PC-9 (cell line): Measurements from ENCODE around the gene FKBP1A. TPM values are rescaled to one million over a fixed set of nuclear protein-coding genes. Genes with fewer than 3 reads are reported as not detected.

Source experiments
- BruUV-seq: library from RNA; stranded (reverse); fragments of 400-500 nt; replicated peaks from 2 replicates; lab custom pipeline; 2021; lab: Mats Ljungman, UMichigan
- CTCF ChIA-PET: fragments of 300-600 bp; sonication (Branson Sonifier 250); formaldehyde crosslinking; loops from one replicate; lab custom pipeline; 2022; ENCODE audit warnings: antibody characterized with exemption; lab: Charles Lee
- POLR2A ChIA-PET: fragments of 300-600 bp; sonication (Branson Sonifier 250); formaldehyde crosslinking; loops from one replicate; lab custom pipeline; 2022; ENCODE audit warnings: antibody characterized with exemption; ENCODE audit not compliant: unreplicated experiment; lab: Charles Lee
- DNase-seq, 2 experiments: peaks; one replicate each; pipeline versions ENCODE4 v3.0.0 to v3.0.0-alpha.2; 2015 to 2022; ENCODE audit warnings: mixed read lengths in 1 of 2
- H2AFZ ChIP-seq: fragments of 200-600 bp; sonication (generic); 2 replicates; pipeline ENCODE4 v1.8.1; 2017; ENCODE audit warnings: antibody characterized with exemption
- H3F3A ChIP-seq: fragments of 200-600 bp; sonication (generic); 2 replicates; pipeline ENCODE4 v1.8.1; 2017; ENCODE audit warnings: antibody characterized with exemption, mild to moderate bottlenecking, low read depth; ENCODE audit not compliant: insufficient read depth
- H3K27ac ChIP-seq: fragments of 200-600 bp; sonication (generic); 2 replicates; pipeline ENCODE4 v1.6.1; 2016; ENCODE audit warnings: mixed run types
- H3K27me3 ChIP-seq: fragments of 200-600 bp; sonication (generic); 2 replicates; pipeline ENCODE4 v1.6.1; 2016; ENCODE audit warnings: low read depth, mixed run types; ENCODE audit not compliant: insufficient read depth
- H3K36me3 ChIP-seq: fragments of 200-600 bp; sonication (generic); 2 replicates; pipeline ENCODE4 v1.6.1; 2016; ENCODE audit warnings: low read depth, mixed run types
- H3K4me1 ChIP-seq: fragments of 200-600 bp; sonication (generic); replicated peaks from 2 replicates; pipeline ENCODE4 v1.6.1; 2016; ENCODE audit warnings: mixed run types; ENCODE audit not compliant: insufficient read depth
- H3K4me2 ChIP-seq: fragments of 200-600 bp; sonication (generic); 2 replicates; pipeline ENCODE4 v1.6.1; 2017; ENCODE audit warnings: mixed run types
- H3K4me3 ChIP-seq: fragments of 200-600 bp; sonication (generic); 2 replicates; pipeline ENCODE4 v1.6.1; 2016; ENCODE audit warnings: mixed run types
- H3K79me2 ChIP-seq: fragments of 200-600 bp; sonication (generic); 2 replicates; pipeline ENCODE4 v1.6.1; 2017; ENCODE audit warnings: low read depth, mixed run types
- H3K9me2 ChIP-seq: fragments of 200-600 bp; sonication (generic); 2 replicates; pipeline ENCODE4 v1.8.1; 2017; ENCODE audit warnings: mild to moderate bottlenecking; ENCODE audit not compliant: insufficient read depth
- H3K9me3 ChIP-seq: fragments of 200-600 bp; sonication (generic); 2 replicates; pipeline ENCODE4 v1.8.1; 2016; ENCODE audit warnings: low read depth; ENCODE audit not compliant: insufficient read depth
- H4K20me1 ChIP-seq: fragments of 200-600 bp; sonication (generic); 2 replicates; pipeline ENCODE4 v1.8.1; 2017; ENCODE audit not compliant: insufficient read depth
- EZH2 ChIP-seq: fragments of 200-600 bp; sonication (generic); IDR thresholded peaks from 2 replicates; pipeline ENCODE4 v1.8.0; 2017; ENCODE audit warnings: antibody characterized with exemption, low read depth
- intact Hi-C: fragments of 100-400 bp; cut with micrococcal nuclease; formaldehyde crosslinking; loops from one replicate; pipeline ENCODE4 v1.10.0; 2022; ENCODE audit not compliant: unreplicated experiment
- total RNA-seq: library from RNA; stranded (reverse); gene quantifications from 2 replicates; pipeline ENCODE4 v1.2.3, GENCODE V29; 2021
- TF ChIP-seq, protein P1 (sequence below): fragments of 200-600 bp; sonication (generic); conservative IDR thresholded peaks from 2 replicates; pipeline ENCODE4 v1.6.1; 2017; ENCODE audit warnings: mixed run types, antibody characterized with exemption, mild to moderate bottlenecking, moderate library complexity

FKBP1A gene
- total RNA-seq, 1 experiment from 2014 or later: 320 TPM

DNA sequence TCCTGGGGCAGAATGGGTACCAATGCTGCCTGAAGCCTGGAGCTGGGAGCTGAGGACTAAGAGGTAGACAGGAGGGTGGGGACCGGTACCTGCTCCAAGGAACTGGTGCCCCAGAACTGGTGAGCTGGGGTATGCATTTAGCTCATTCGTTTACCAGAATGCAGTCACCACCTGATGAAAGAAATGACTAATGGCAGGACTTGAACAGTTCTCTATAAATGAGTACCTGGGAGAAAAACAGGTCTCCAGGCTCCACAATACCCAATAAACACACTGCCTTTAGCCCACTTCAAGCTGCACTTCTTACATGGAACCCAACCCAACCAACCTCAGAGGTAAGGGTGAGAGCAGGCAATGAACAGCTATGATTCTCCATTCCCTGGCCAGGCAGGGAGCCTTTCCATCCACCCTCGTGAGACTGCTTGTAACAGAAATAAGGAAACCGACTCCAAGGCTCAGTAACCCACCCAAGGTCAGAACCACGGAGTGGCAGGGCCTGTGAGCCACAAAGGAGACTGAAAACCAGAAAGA lies 15.4 kb downstream of the FKBP1A start:
- peaks cover 32% of the 10 kb centered on the region for H3K36me3 ChIP-seq
- H4K20me1 ChIP-seq: peaks cover 85% of the 10 kb centered on the region
- intact Hi-C loops: loop anchor here (5.0 kb wide), 1 partner anchor 50 kb away; the partner anchor contains the start of gene SDCBP2
- H2AFZ ChIP-seq: no peak overlapping the region
- H3K4me3 ChIP-seq: no peak overlapping the region
- DNase-seq: no peak
- TF ChIP-seq, protein P1, sequence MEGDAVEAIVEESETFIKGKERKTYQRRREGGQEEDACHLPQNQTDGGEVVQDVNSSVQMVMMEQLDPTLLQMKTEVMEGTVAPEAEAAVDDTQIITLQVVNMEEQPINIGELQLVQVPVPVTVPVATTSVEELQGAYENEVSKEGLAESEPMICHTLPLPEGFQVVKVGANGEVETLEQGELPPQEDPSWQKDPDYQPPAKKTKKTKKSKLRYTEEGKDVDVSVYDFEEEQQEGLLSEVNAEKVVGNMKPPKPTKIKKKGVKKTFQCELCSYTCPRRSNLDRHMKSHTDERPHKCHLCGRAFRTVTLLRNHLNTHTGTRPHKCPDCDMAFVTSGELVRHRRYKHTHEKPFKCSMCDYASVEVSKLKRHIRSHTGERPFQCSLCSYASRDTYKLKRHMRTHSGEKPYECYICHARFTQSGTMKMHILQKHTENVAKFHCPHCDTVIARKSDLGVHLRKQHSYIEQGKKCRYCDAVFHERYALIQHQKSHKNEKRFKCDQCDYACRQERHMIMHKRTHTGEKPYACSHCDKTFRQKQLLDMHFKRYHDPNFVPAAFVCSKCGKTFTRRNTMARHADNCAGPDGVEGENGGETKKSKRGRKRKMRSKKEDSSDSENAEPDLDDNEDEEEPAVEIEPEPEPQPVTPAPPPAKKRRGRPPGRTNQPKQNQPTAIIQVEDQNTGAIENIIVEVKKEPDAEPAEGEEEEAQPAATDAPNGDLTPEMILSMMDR: no peak
- no peak for TF ChIP-seq EZH2
- peaks cover 48% of the 10 kb centered on the region for H3F3A ChIP-seq
- ChIA-PET POLR2A (interaction anchor here (0.5 to 0.6 kb wide), 2 partner anchors 16 to 73 kb away, joined by 4 to 9 read pairs; no protein-coding TSS in a partner anchor), CTCF (interaction anchor here (0.6 to 1.0 kb wide), 4 partner anchors 14 to 126 kb away, joined by 3 to 6 read pairs (median 5); no protein-coding TSS in a partner anchor)
- TSS peak; percentile 20 for BruUV-seq
- peak overlapping the region; percentile 51 for H3K27ac ChIP-seq
- peaks cover 100% of the 10 kb centered on the region for H3K79me2 ChIP-seq
- no peaks in the 10 kb centered on the region for H3K27me3 ChIP-seq
- peaks cover 31% of the 10 kb centered on the region for H3K4me1 ChIP-seq
- H3K9me3 ChIP-seq: no peaks in the 10 kb centered on the region; the same call in 1 of the 2 replicates
- H3K9me2 ChIP-seq: no peaks in the 10 kb centered on the region
- peak overlapping the region; percentile 46 for H3K4me2 ChIP-seq

DNA sequence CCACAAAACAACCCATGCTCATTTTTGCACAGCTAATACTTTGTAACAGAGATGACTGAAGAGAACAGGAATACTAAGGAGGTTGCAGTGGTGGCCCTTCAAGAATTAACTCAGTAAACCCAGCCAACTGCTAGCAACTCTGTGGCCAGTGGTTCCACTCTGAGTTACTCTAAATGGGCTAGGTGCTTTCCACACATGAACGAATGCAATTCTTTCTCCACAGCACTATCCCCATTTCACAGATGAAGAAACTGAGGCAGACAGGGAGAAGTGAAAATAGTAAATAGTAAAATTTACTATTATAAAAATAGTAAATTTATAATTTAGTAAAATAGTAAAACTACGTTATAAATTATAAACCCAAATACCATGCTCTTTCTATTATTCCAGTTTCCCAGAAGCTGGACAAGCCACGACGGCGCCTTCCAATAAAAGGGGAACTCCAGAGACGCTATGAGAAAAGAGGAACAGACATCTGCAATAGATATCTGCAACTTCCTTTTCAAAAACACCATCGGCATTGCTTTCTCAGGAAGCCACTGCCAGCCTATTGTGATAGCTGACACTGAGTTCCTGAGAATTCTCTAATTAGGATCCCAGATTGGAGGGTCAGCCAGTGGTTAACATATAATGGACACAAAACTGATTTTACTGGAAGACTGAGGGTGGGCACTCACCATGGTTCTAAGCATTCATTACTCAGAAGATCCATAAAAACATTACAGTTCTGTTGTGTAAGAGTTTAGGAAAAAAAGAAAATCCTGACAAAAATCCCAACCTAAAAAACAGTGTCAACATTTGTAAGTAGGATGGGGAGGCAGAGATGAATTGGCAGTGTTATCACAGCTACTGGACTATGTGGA lies 16.2 kb downstream of the FKBP1A start:
- intact Hi-C loops: loop anchor here (5.0 kb wide), 1 partner anchor 49 kb away; the partner anchor contains the start of gene SDCBP2
- Histone ChIP-seq H3F3A (peaks cover 55% of the 10 kb centered on the region), H3K79me2 (peaks cover 96% of the 10 kb centered on the region), H3K4me1 (peaks cover 31% of the 10 kb centered on the region), H3K4me3 (no peak overlapping the region), H3K4me2 (0 out of 2 replicates have a peak overlapping the region, but pooled peaks have one; percentile 46), H3K27me3 (no peaks in the 10 kb centered on the region), H2AFZ (no peak overlapping the region), H3K27ac (no peak overlapping the region; the same call in 1 of the 2 replicates), H3K36me3 (peaks cover 32% of the 10 kb centered on the region), H3K9me3 (no peaks in the 10 kb centered on the region; the same call in 1 of the 2 replicates), H4K20me1 (peaks cover 85% of the 10 kb centered on the region), H3K9me2 (no peaks in the 10 kb centered on the region)
- POLR2A ChIA-PET: interaction anchor here (0.5 to 0.6 kb wide), 2 partner anchors 17 to 74 kb away, joined by 4 to 9 read pairs; no protein-coding TSS in a partner anchor
- no TSS peak for BruUV-seq
- DNase-seq: no peak
- CTCF ChIA-PET: interaction anchor here (0.6 kb wide), 3 partner anchors 15 to 608 kb away, joined by 4 to 6 read pairs (median 6); no protein-coding TSS in a partner anchor
- TF ChIP-seq EZH2: no peak
- TF ChIP-seq, protein P1: no peak

- CTCF ChIA-PET: no interaction called here
- no peak for DNase-seq
Measured at GRCh38 chr20:1376007-1376406, 16.8 kb downstream of the FKBP1A start.

More at GRCh38 chr20:1376007-1376406, 16.8 kb downstream of the FKBP1A start:
- no peaks in the 10 kb centered on the region for H3K27me3 ChIP-seq
- intact Hi-C loops: loop anchor here (5.0 kb wide), 1 partner anchor 49 kb away; the partner anchor contains the start of gene SDCBP2
- H3K4me3 ChIP-seq: no peak overlapping the region
- H3F3A ChIP-seq: peaks cover 61% of the 10 kb centered on the region
- H3K36me3 ChIP-seq: peaks cover 32% of the 10 kb centered on the region
- no peak for TF ChIP-seq EZH2
- TF ChIP-seq, protein P1: no peak
- H3K79me2 ChIP-seq: peaks cover 93% of the 10 kb centered on the region
- H3K4me1 ChIP-seq: peaks cover 31% of the 10 kb centered on the region
- no peak overlapping the region for H3K4me2 ChIP-seq
- H3K9me2 ChIP-seq: no peaks in the 10 kb centered on the region
- no TSS peak for BruUV-seq
- peaks cover 83% of the 10 kb centered on the region for H4K20me1 ChIP-seq
- no peak overlapping the region for H2AFZ ChIP-seq
- POLR2A ChIA-PET: no interaction called here
- no peaks in the 10 kb centered on the region; the same call in 1 of the 2 replicates for H3K9me3 ChIP-seq
- H3K27ac ChIP-seq: no peak overlapping the region
